ENCODE measurements around the gene OTP. TPM values are rescaled to one million over a fixed set of nuclear protein-coding genes. Genes with fewer than 3 reads are reported as not detected.
"Not testable (repeated sequence)": the region's sequence is repeated elsewhere in the genome, so short reads cannot be mapped to it uniquely, and the experiment has no call there.

Gene OTP
- total RNA-seq, 1 donor from 2014 or later: 2.1 TPM

- no peak for TF ChIP-seq CTCF (conservative IDR thresholded peaks at IDR 0.05)
- H3K4me3 Mint-ChIP-seq: no peak overlapping the region
- no peaks in the 10 kb centered on the region for H3K36me3 Mint-ChIP-seq (ENCODE audit: low read depth)
- H3K9me3 Mint-ChIP-seq: peaks cover 3% of the 10 kb centered on the region
- no peak overlapping the region for H3K27ac Mint-ChIP-seq (ENCODE audit: unreplicated experiment)
- peaks cover 58% of the 10 kb centered on the region for H3K27me3 Mint-ChIP-seq (ENCODE audit: low read depth)
- DNase-seq (ENCODE audit: low read depth, low spot score): no peak
- H3K4me1 Mint-ChIP-seq: no peaks in the 10 kb centered on the region
Measured at GRCh38 chr5:77590347-77590746, 48.2 kb downstream of the OTP start.

GRCh38 chr5:77588175-77588574, 50.3 kb downstream of the OTP start:
- no peak overlapping the region for H3K4me3 Mint-ChIP-seq
- H3K27ac Mint-ChIP-seq (ENCODE audit: unreplicated experiment): no peak overlapping the region
- no peaks in the 10 kb centered on the region for H3K36me3 Mint-ChIP-seq (ENCODE audit: low read depth)
- no peaks in the 10 kb centered on the region for H3K4me1 Mint-ChIP-seq
- H3K27me3 Mint-ChIP-seq (ENCODE audit: low read depth): peaks cover 65% of the 10 kb centered on the region
- TF ChIP-seq CTCF (conservative IDR thresholded peaks at IDR 0.05): no peak
- DNase-seq (ENCODE audit: low read depth, low spot score): no peak
- H3K9me3 Mint-ChIP-seq: peaks cover 11% of the 10 kb centered on the region

- DNase-seq (ENCODE audit: low read depth, low spot score): no peak
- Mint-ChIP-seq H3K27me3 (ENCODE audit: low read depth) (peaks cover 57% of the 10 kb centered on the region), H3K9me3 (peaks cover 15% of the 10 kb centered on the region), H3K27ac (ENCODE audit: unreplicated experiment) (no peak overlapping the region), H3K4me3 (no peak overlapping the region), H3K4me1 (no peaks in the 10 kb centered on the region), H3K36me3 (ENCODE audit: low read depth) (no peaks in the 10 kb centered on the region)
- TF ChIP-seq CTCF (conservative IDR thresholded peaks at IDR 0.05): no peak
Measured at GRCh38 chr5:77586101-77586500, 52.4 kb downstream of the OTP start.

GRCh38 chr5:77582143-77582542, 56.4 kb downstream of the OTP start:
- Mint-ChIP-seq H3K27me3 (ENCODE audit: low read depth) (peaks cover 28% of the 10 kb centered on the region), H3K9me3 (peaks cover 20% of the 10 kb centered on the region)
- not testable (repeated sequence) for H3K4me1 Mint-ChIP-seq; H3K27ac Mint-ChIP-seq (ENCODE audit: unreplicated experiment); H3K36me3 Mint-ChIP-seq (ENCODE audit: low read depth); H3K4me3 Mint-ChIP-seq; DNase-seq (ENCODE audit: low read depth, low spot score)

Other genes with a start within 250 kb of the OTP start
- 57.5 and 60.5 TPM in 2 replicates for gene WDR41, start 146.4 kb downstream of the OTP start, total RNA-seq
- 286 and 305 TPM in 2 replicates for gene TBCA, start 137.6 kb upstream of the OTP start, total RNA-seq